Natural killer cell treated with Interleukin-12 subunit alpha and Interleukin-12 subunit beta and Interleukin-15 and Interleukin-18, amount 100 ng/mL, for 72 hours (primary cell): Measurements from ENCODE around the gene SF3A2. TPM values are rescaled to one million over a fixed set of nuclear protein-coding genes. Genes with fewer than 3 reads are reported as not detected.

Source experiments
- ATAC-seq, 2 donors: fragments of 150-1000 bp; cut with Tn5 transposase in 1 of 2; sonication (Bioruptor Pico), chemical (Tn5 transposase) in 1 of 2; 2 replicates each; pipeline ENCODE4 v1.10.0; 2021
- DNase-seq: peaks from one replicate; pipeline ENCODE4 v3.0.0; 2022; ENCODE audit warnings: low spot score
- H3K27ac Mint-ChIP-seq, 2 donors: 1 replicate in 1 of 2; 2 replicates in 1 of 2; pipeline ENCODE4 v1.8.0; 2022; ENCODE audit warnings: mixed read lengths in 2 of 2, mild to moderate bottlenecking in 1 of 2, moderate library complexity in 1 of 2
- H3K27me3 Mint-ChIP-seq, 2 donors: 1 replicate in 1 of 2; 2 replicates in 1 of 2; pipeline ENCODE4 v1.8.0; 2022; ENCODE audit warnings: mixed read lengths in 2 of 2
- H3K36me3 Mint-ChIP-seq: one replicate; pipeline ENCODE4 v1.8.0; 2022; ENCODE audit warnings: mixed read lengths
- H3K4me1 Mint-ChIP-seq, 2 donors: 1 replicate in 1 of 2; 2 replicates in 1 of 2; pipeline ENCODE4 v1.8.0; 2022; ENCODE audit warnings: low read depth in 2 of 2, mixed read lengths in 2 of 2, mild to moderate bottlenecking in 1 of 2
- H3K4me3 Mint-ChIP-seq: one replicate; pipeline ENCODE4 v1.8.0; 2022; ENCODE audit warnings: mixed read lengths
- H3K9me3 Mint-ChIP-seq: 2 replicates; pipeline ENCODE4 v1.8.0; 2022; ENCODE audit warnings: mixed read lengths
- total RNA-seq, 2 donors: library from RNA; stranded (reverse); gene quantifications; one replicate each; pipeline ENCODE4 v1.2.3, GENCODE V29; 2022

SF3A2 gene, protein sequence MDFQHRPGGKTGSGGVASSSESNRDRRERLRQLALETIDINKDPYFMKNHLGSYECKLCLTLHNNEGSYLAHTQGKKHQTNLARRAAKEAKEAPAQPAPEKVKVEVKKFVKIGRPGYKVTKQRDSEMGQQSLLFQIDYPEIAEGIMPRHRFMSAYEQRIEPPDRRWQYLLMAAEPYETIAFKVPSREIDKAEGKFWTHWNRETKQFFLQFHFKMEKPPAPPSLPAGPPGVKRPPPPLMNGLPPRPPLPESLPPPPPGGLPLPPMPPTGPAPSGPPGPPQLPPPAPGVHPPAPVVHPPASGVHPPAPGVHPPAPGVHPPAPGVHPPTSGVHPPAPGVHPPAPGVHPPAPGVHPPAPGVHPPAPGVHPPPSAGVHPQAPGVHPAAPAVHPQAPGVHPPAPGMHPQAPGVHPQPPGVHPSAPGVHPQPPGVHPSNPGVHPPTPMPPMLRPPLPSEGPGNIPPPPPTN
- 100 to 1,000 TPM in 1 of 2 donors, 10 to 100 TPM in 1; 99.2 to 192 TPM for total RNA-seq

DNA sequence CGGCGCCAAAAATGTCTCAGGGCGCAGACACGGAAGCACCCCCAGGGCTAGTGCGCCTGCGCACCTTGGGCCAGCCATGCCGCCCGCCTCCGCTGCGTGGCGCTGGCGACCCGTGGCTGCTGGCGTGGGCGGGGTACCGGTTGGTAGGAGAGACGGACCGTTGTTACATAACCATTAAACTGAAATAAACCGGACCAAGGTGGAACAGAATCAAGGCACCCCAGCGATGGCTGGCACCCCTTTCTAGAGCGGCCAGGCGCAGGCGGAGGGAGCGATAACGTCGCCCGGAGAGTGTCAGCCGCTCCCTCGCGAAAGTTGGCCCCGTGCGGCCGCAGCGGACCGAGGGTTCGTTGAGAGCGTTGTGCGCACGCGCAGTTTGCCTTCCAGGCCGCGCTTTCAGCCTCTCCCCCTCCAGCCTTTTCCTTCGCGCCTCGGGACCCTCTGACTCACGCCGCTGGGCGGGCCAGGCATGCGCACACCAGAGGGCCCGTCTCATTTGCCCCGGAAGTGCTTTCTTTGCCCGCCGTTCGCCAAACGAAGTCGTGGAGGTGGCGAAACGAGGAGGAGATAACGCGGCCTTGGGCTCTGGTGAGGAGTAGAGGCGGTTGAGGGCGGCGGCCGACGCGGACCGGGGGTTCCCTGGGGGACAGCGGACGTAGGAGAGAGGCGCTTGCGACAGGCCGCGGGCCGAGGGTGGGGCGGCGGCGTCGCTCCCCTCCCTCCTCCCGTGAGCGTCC, at the start of gene SF3A2, which contains the start of gene PLEKHJ1:
Gene SF3A2, plus strand, starts transcription at position 511 of the 737 bp plus-strand sequence. CDS start 6,595 bp downstream, outside the sequence.
Gene PLEKHJ1, minus strand, starts transcription at position 16 of the 737 bp plus-strand sequence. CDS start 81 bp downstream, outside the sequence.
- Mint-ChIP-seq H3K9me3 (no peaks in the 10 kb centered on the region), H3K4me3 (peak within 1 kb of the TSS; percentile 89), H3K27ac (peak within 1 kb of the TSS; percentile 71 to 94), H3K27me3 (no peaks in the 10 kb centered on the region), H3K36me3 (peaks cover 14% of the 10 kb centered on the region), H3K4me1 (peaks cover 64 to 67% of the 10 kb centered on the region in 2 donors)
- DNase-seq, result peak; percentile 99
- ATAC-seq, result peak; percentile 88 to 92

DNA sequence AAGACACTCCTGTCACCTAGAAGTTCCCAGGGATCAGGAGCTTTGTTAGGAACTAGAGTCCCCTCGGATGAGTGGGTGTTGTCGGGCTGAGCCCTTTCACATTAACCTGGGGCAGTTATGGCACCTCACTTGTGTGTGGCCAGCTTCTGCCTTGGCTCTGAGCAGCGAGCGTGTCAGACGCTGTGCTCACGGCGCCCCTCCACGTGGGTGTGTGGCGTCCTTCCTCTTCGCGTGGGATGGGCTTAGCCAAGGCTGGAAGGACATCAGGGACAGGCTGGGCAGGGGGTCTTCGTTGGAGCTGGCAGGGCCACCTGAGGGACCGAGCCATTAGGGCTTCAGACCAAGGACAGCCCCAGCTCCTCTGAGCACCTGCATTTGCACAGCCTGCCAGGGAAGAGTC, 49.5 kb upstream of the SF3A2 start:
- ATAC-seq (no peak), DNase-seq (no peak)
- Mint-ChIP-seq H3K27me3 (no peaks in the 10 kb centered on the region), H3K36me3 (no peaks in the 10 kb centered on the region), H3K4me3 (no peak overlapping the region), H3K9me3 (no peaks in the 10 kb centered on the region), H3K4me1 (peaks cover 11 to 35% of the 10 kb centered on the region in 2 donors), H3K27ac (peak overlapping the region in 1 of 2 donors; percentile 57)

DNA sequence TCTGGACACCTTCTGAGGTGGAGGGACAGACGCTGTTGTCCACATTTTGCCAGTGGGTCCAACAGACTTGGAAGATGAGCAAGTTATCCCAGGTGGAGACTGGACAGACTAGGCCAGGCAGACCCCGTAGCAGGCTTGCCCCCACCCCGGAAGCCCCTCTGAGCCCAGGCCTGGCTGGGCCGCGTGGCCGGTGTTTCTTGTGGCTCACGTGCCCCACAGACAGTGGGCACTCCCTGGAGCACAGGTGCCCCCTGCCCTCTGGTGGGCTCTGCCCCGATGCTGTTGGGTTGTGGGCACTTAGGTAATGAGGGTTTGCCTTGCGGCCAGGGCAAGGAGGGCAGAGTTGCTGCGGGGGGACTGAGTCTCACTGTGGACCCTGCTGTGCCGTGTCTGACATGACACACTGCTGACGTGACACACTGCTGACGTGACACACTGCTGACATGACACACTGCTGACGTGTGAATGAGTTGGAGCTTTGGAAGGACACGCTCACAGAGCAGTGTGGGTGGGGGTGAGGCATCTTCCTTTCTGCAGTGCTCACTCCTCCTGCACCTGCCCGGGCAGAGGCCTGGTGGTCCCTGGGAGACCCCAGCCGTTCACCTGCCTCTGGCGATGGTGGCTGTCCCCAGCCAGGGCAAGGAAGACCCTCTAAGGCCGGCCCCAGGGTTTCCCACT, 47.8 kb upstream of the SF3A2 start:
- no peak for DNase-seq
- peak; percentile 47 to 48 for ATAC-seq
- no peaks in the 10 kb centered on the region for H3K36me3 Mint-ChIP-seq
- H3K27ac Mint-ChIP-seq, result no peak overlapping the region
- H3K9me3 Mint-ChIP-seq, result no peaks in the 10 kb centered on the region
- no peak overlapping the region for H3K4me3 Mint-ChIP-seq
- H3K4me1 Mint-ChIP-seq, result peaks cover 4 to 29% of the 10 kb centered on the region in 2 donors
- no peaks in the 10 kb centered on the region for H3K27me3 Mint-ChIP-seq

DNA sequence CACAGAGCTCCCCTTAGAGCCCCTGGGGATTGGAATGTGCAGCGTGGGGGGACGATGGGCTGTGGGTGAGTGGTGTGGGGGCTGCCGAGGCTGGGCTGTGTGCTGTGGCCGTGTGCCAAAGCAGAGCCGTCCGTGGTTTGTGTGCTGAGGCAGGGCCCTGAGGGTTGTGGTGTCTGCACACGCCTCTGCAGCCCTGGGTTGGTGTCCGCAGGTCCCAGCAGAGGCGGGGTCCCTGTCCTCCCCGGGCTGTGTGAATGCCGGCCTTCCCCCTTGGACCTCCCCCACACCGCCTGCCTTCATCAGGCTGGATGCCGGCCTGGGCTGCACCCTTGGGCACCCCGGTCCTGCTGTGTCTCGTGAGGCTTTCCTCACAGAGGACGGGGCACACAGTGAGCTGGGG, 46.7 kb upstream of the SF3A2 start:
- no peak overlapping the region for H3K27ac Mint-ChIP-seq
- DNase-seq, result no peak
- H3K27me3 Mint-ChIP-seq, result no peaks in the 10 kb centered on the region
- H3K4me1 Mint-ChIP-seq, result peaks cover under 1 to 22% of the 10 kb centered on the region in 2 donors
- ATAC-seq, result peak in 1 of 2 donors; percentile 15
- H3K36me3 Mint-ChIP-seq, result no peaks in the 10 kb centered on the region
- H3K4me3 Mint-ChIP-seq, result no peak overlapping the region
- no peaks in the 10 kb centered on the region for H3K9me3 Mint-ChIP-seq

DNA sequence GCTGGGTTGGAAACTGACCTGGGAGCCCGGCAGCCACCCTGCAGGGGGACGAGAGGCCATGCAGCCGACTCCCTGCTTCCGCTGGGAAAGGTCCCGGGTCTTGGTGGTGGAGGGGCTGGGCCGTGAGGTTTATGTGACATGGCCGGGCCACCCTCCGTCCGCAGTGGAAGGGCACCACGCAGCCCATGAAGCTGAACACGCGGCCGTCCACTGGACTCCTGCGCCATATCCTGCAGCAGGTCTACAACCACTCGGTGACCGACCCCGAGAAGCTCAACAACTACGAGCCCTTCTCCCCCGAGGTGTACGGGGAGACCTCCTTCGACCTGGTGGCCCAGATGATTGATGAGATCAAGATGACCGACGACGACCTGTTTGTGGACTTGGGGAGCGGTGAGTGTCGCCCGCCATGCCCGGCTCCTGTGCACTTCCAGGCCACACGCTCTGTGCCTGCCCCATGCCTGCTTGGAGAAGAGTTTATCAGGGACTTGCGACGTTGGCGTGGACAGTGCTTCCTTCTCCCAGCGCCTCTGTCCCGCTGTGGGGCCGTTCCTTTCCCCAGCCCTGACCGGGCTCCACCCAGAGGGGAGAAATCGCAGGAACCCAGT, 45.7 kb upstream of the SF3A2 start:
- Mint-ChIP-seq H3K4me3 (no peak overlapping the region), H3K9me3 (no peaks in the 10 kb centered on the region), H3K36me3 (no peaks in the 10 kb centered on the region), H3K27me3 (no peaks in the 10 kb centered on the region), H3K4me1 (peaks cover 0 to 15% of the 10 kb centered on the region in 2 donors), H3K27ac (no peak overlapping the region)
- DNase-seq (no peak), ATAC-seq (no peak)

DNA sequence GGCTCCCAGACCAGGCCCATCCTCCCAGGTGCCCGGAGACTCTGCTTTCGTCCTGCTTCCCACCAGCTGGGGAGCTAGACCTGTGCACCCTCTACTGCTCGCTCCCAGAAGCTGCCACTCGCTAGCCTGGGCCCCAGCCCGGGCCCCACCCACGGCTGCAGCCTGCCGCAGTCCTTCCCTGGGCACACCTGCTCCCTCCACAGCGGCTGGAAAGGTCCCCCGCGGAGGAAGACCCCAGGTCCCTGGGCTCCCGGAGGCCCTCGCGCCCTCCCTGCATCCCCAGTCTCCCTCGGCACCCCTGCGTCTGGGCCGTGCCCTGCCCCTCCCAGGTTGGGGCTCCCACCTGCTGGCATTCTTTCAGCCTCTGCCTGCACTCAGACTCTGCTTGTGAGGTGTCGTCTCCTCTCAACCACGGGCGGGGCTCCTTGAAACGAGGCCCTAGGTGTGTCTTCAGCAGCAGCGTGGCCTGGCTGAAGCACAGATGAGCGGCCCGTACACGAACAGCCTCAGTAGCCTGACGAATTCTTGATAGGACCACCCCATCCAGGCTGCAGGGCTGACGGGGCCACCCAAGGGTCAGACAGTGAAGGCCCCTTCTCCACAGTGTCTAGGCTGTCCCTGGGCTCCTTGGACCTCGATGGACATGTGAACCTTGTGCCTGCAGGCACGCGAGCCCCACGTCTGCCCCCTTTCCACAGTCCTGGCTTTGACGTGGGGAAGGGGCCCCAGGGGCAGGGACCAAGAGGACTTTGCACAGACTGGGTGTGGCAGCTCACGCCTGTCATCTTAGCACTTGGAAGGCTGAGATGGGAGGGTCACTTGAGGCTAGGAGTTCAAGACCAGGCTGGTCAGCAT, 44.9 kb upstream of the SF3A2 start:
- Mint-ChIP-seq H3K36me3 (no peaks in the 10 kb centered on the region), H3K27ac (no peak overlapping the region), H3K27me3 (no peaks in the 10 kb centered on the region), H3K4me3 (no peak overlapping the region), H3K4me1 (peaks cover 0 to 15% of the 10 kb centered on the region in 2 donors), H3K9me3 (no peaks in the 10 kb centered on the region)
- ATAC-seq, result no peak
- DNase-seq, result no peak

DNA sequence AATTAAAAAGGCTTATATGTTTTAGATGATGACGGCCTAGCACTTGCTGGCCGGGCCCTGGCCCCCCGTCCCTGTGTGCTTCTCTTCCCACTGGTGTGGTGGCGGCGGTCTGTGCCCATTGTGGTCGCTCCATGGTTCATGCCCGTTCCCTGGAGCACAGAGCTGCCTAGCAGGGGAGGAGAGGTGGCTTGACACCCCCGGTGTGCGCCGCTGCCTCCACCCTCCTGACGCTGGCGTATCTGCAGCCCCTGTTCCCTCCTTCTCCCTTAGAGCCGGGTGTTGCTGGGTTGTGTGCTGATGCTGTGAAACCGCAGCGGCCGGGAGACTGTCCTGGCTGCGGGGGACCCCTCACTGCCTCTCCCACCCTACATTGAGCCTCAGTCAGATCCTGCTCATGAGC, 43.8 kb upstream of the SF3A2 start:
- Mint-ChIP-seq H3K27me3 (no peaks in the 10 kb centered on the region), H3K4me3 (no peak overlapping the region), H3K4me1 (peaks cover 4 to 15% of the 10 kb centered on the region in 2 donors), H3K27ac (no peak overlapping the region), H3K9me3 (no peaks in the 10 kb centered on the region), H3K36me3 (no peaks in the 10 kb centered on the region)
- DNase-seq, result no peak
- ATAC-seq, result no peak

DNA sequence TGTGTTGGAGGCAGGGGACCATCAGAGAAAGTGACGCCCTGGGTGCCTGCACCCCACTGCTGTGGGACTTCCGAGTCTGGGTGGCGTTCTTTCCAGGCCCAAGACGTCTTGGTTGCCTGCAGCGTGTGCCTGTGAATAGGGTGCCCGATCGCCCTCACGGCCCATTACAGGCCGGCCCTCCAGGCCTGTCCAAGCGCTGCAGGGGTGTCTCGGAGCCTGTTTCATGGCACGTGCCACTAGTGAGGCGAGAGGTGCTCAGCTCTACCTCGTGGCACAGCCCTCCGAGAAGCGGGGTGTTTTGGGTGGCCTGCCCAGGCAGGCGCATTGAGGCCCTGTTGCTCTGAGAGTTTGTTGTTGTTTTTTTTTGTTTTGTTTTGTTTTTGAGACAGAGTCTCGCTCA, 42.8 kb upstream of the SF3A2 start:
- DNase-seq, result no peak
- Mint-ChIP-seq H3K27me3 (no peaks in the 10 kb centered on the region), H3K4me1 (peaks cover 6 to 19% of the 10 kb centered on the region in 2 donors), H3K27ac (no peak overlapping the region), H3K9me3 (no peaks in the 10 kb centered on the region), H3K4me3 (no peak overlapping the region), H3K36me3 (no peaks in the 10 kb centered on the region)
- no peak for ATAC-seq

DNA sequence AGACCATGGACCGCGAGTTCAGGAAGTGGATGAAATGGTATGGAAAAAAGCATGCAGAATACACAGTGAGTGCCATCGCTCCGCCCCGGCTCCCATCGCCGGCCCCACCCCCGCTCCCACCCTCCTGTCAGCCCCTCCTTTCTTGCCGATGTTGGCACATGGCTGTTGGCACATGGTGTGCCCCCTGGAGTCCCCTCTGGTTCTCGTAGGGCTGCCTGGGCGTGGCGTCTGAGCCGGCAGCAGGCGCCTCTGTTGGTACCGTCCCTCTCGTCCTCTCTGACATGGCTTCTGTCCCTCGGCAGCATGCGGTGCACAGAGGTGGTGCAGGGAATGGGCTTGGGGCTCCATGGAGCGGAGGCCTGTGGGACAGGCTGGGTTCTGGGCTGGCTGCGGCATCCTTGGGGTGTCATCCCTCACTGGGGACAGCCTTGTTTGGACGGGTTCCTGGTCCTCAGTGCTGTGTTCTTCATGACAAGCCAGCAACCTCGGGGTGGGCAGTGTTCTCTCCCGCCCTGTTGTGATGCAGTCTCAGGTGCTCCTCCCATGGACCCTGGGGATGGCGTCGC, 42.0 kb upstream of the SF3A2 start:
- no peak overlapping the region for H3K4me3 Mint-ChIP-seq
- H3K36me3 Mint-ChIP-seq, result no peaks in the 10 kb centered on the region

DNA sequence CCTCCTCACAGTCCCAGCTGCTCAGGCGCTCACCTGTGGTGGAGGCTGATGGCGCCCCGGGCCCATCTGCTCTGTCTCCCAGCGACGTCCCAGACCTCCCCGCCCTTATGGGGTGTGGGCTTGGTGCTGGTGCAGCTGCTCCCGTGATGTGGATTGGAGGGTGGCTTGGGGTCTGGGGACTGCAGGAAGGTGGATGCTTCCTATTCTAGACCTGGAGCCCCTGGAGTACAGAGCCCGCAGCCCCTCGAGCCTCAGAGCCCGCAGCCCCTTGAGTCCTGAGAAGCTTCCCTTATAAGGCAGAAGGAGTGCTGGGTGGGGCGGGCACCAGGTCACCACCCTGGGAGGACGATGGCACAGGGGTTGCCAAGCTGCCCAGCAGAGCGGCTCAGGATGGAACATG, 41.3 kb upstream of the SF3A2 start:
- peaks cover 10 to 18% of the 10 kb centered on the region in 2 donors for H3K4me1 Mint-ChIP-seq
- H3K36me3 Mint-ChIP-seq, result no peaks in the 10 kb centered on the region
- H3K4me3 Mint-ChIP-seq, result no peak overlapping the region
- H3K27me3 Mint-ChIP-seq, result no peaks in the 10 kb centered on the region
- H3K27ac Mint-ChIP-seq, result no peak overlapping the region
- DNase-seq (no peak), ATAC-seq (no peak)
- H3K9me3 Mint-ChIP-seq, result no peaks in the 10 kb centered on the region

More for the DNA sequence above, 42.0 kb upstream of the SF3A2 start:
- Mint-ChIP-seq H3K27me3 (no peaks in the 10 kb centered on the region), H3K9me3 (no peaks in the 10 kb centered on the region), H3K27ac (no peak overlapping the region), H3K4me1 (peaks cover 10 to 19% of the 10 kb centered on the region in 2 donors)
- ATAC-seq (no peak), DNase-seq (no peak)

DNA sequence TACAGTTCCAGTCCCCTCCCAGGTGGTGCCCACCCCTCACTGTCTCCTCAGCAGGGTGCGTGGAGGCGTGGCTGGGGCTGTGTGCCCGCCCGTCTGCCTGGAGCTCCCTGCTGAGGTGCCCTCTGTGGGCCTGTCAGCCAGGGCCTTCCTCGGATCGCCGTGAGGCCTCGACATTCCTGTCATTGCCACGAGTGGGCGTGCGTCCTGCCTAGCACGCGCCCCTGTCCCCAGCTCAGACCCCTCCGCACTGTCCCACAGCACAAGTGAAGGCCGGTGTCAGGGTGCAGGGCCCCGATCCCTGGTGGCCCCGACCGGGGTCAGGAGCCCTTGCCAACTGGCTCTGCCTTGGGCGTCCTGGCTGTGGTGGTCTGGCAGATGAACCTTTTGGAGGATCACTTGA, 40.7 kb upstream of the SF3A2 start:
- Mint-ChIP-seq H3K4me1 (peaks cover 10 to 18% of the 10 kb centered on the region in 2 donors), H3K4me3 (no peak overlapping the region), H3K9me3 (no peaks in the 10 kb centered on the region), H3K27ac (no peak overlapping the region), H3K36me3 (no peaks in the 10 kb centered on the region), H3K27me3 (no peaks in the 10 kb centered on the region)
- no peak for DNase-seq
- ATAC-seq, result no peak

DNA sequence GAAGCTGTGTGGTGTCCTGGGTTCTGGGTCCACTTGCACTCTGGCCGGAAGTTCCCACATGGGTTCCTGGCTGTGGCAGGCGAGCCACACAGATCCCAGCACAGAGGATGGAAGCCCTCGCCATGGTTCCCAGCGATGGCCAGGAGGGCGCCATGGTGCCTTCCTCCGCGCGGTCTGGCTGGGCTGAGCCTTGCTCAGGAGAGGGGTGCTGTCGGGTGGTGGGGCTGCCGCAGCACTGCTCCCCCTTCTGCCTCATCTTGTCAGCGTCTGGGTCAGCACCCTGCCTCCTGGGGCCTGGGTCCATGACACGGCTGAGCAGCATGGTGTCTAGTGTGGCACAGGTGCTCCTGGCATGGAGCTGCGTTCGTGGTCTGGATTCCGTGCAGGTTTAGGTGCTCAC, 39.4 kb upstream of the SF3A2 start:
- Mint-ChIP-seq H3K27ac (no peak overlapping the region), H3K27me3 (no peaks in the 10 kb centered on the region), H3K4me3 (no peak overlapping the region), H3K9me3 (no peaks in the 10 kb centered on the region), H3K36me3 (no peaks in the 10 kb centered on the region), H3K4me1 (peaks cover 10 to 15% of the 10 kb centered on the region in 2 donors)
- ATAC-seq, result no peak
- DNase-seq, result no peak
